NCI-H510A (cell line): Measurements from ENCODE around the gene RNASE7.

Source experiments
- DNase-seq: peaks from one replicate; lab custom pipeline; 2025; lab: John Stamatoyannopoulos, UW

Gene RNASE7

DNA sequence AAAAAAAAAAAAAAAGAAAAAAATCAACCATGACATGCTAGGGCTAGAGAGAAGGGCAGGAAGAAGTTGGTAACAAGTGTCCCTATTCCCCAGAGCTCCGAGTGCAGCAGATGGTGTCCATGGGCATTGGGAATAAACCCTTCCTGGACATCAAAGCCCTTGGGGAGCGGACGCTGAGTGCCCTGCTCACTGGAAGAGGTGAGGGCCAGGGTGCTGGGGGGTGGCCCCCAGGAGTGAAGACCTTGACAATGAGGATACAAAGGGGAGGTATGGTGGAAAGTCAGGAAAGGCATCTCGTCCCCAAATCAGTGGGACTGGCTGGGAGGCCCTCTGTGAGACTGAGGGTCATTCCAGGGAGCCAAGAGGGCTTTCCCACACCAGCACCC lies 44.7 kb downstream of the RNASE7 start:
- no peak for DNase-seq

DNA sequence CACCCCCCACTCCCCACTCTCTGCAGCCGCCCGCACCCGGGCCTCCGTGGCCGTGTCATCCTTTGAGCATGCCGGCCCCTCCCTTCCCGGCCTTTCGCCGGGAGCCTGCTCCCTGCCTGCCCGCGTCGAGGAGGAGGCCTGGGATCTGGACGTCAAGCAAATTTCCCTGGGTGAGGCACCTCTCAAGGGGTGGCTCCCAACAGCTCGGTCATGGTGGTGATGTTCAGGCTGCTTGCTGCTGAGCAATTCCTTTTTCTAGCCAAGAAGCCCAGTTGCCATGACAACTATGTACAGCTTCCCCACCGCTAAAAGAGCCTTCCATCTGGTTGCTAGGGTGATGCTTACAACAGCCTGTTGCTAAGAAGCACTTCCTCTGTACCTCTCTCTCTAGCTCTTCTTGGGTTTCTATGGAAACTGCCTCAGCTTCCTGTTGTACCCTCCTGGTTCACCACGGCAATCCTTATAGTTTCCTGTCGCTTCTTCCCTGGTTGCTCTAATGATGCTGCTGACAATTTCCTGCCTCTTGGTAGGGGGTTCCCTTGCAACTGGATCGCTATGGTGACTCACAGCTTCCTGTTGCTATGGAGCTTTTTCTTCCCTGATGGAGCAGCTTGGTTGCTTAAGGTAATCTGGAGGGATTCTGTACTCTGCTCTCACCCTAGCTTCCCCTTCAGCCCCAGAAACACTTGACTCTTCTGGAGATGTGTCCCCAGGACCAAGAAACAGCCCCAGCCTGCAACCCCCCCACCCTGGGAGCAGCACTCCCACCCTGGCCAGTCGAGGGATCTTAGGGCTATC lies 45.3 kb downstream of the RNASE7 start:
- DNase-seq = no peak

- DNase-seq = no peak
These were observed 46.5 kb downstream of the RNASE7 start for GRCh38 chr14:21088687-21089086.

DNA sequence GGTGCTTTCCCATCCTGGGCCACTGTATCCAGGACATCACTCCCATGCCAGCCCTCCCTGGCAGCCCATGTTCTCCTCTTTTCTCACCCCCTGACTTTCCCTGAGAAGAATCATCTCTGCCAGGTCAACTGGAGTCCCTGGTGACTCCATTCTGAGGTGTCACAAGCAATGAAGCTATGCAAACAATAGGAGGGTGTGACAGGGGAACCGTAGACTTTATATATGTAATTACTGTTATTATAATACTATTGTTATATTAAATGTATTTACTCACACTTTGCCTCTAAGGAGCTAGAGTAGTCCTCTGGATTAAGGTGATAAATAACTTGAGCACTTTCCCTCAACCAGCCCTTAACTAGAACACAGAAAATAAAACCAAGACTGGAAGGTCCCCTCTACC lies 47.1 kb downstream of the RNASE7 start:
- no peak for DNase-seq

- no peak for DNase-seq
These were observed 47.7 kb downstream of the RNASE7 start for GRCh38 chr14:21089877-21090193.

GRCh38 chr14:21090194-21090939 lies 48.2 kb downstream of the RNASE7 start:
- no peak for DNase-seq

GRCh38 chr14:21090940-21091663 lies 48.9 kb downstream of the RNASE7 start:
- DNase-seq = no peak

DNA sequence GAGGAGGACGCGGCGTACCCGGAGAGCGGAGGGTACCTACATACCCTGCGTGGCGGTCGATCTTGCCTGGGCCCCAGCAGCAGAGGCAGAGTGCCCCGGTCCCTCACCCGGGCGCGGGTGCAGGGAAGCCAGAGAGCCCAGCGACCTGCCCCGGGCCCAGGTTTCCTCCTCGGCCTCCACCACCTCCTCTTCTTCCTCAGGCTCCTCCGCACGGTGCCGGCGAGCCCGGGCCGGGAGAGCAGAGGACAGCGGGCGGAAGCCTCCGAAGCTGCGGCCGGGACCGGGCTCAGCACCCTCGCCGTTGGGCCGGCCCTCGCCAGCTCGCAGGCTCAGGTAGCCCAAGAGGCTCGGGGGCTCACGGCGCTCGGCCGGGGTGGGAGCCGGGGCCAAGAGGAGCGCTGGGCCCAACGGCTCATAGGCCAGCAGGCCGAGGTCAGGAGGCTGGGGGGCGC lies 49.7 kb downstream of the RNASE7 start:
- no peak for DNase-seq

DNA sequence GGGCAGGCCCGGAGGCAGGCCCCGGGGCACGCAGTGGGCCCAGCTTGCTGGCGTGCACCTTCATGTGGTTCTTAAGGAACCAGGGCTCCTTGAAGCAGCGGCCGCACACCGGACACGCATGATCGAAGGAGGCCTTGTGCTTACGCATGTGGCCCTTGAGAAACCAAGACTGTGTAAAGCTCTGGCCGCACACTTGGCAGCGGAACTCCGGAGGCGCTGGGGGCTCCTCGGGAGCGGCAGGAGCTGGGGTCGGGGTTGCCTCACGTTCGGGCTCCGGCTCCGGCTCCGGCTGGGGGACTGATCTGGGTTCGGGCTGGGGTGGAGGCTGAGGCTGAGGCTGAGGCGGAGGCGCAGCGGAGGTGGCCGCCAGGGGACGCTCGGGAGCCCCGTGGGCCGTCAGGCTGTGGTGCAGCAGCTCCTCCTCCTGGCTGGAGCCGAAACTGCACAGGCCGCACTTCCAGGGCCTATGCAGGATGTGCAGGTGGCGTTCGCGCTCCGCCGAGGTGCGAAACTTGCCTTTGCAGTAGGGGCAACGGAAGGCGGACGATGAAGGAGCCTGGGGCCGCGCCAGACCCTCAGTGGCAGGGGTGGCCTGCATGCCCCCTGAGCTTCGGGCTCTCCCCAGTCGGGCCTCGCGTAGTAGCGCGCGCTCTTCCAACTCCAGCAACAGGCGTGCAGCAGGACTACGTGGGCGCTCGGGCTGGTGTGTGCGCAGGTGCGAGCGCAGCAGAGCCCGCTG lies 50.3 kb downstream of the RNASE7 start:
- peak; percentile 16 for DNase-seq

GRCh38 chr14:21093018-21093417 lies 50.9 kb downstream of the RNASE7 start:
- DNase-seq = no peak
